Stimulated activated naive CD8-positive, alpha-beta T cell treated with anti-CD3 and anti-CD28 coated beads, Interleukin-15, Interleukin-2, amounts not matched to agents 100 ng/mL and 50 ng/mL, for 24 hours (primary cell): Measurements from ENCODE around the gene DDX24.
A peak's percentile ranks its signal among the peaks of the same experiment; 100 is the strongest.

Experiments used
- H3K27ac Mint-ChIP-seq: one replicate; pipeline ENCODE4 v1.8.0; 2021; ENCODE audit warnings: mild to moderate bottlenecking, mixed read lengths
- H3K27me3 Mint-ChIP-seq: one replicate; pipeline ENCODE4 v1.8.0; 2021; ENCODE audit warnings: mixed read lengths
- H3K36me3 Mint-ChIP-seq: one replicate; pipeline ENCODE4 v1.8.0; 2021; ENCODE audit warnings: low read depth, mixed read lengths
- H3K4me1 Mint-ChIP-seq: one replicate; pipeline ENCODE4 v1.8.0; 2021; ENCODE audit warnings: low read depth, mixed read lengths
- H3K4me3 Mint-ChIP-seq: one replicate; pipeline ENCODE4 v1.8.0; 2021; ENCODE audit warnings: mild to moderate bottlenecking, mixed read lengths
- H3K9me3 Mint-ChIP-seq: one replicate; pipeline ENCODE4 v1.8.0; 2021; ENCODE audit warnings: mixed read lengths

Gene DDX24

GRCh38 chr14:94041551-94042346 is 39.3 kb downstream of the DDX24 start:
- Mint-ChIP-seq H3K9me3 (no peaks in the 10 kb centered on the region), H3K4me3 (no peak overlapping the region), H3K27ac (no peak overlapping the region), H3K4me1 (no peaks in the 10 kb centered on the region), H3K36me3 (peaks cover 17% of the 10 kb centered on the region), H3K27me3 (no peaks in the 10 kb centered on the region)

DNA sequence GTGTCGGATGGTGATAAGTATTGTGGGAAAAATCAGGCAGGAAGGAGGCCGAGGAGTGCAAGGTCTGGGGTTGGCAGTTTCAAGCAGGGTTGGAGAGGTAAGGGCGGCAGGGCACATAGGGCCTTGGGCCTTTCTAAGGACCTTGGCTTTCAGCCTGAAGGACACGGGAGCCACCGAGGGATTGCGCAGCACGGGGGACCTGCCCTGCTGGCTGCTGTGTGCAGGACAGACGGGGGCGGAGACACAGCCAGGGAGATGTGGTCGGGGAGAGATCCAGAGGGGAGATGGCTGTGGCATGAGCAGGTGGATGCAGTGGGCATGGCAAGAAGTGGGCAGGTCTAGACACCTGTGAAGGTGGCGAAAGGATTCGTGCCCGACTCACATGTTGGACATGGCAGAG is 40.2 kb downstream of the DDX24 start:
- no peaks in the 10 kb centered on the region for H3K9me3 Mint-ChIP-seq
- H3K4me3 Mint-ChIP-seq = no peak overlapping the region
- peaks cover 14% of the 10 kb centered on the region for H3K36me3 Mint-ChIP-seq
- no peak overlapping the region for H3K27ac Mint-ChIP-seq
- H3K4me1 Mint-ChIP-seq = no peaks in the 10 kb centered on the region
- no peaks in the 10 kb centered on the region for H3K27me3 Mint-ChIP-seq

- Mint-ChIP-seq H3K4me3 (no peak overlapping the region), H3K27ac (no peak overlapping the region), H3K9me3 (no peaks in the 10 kb centered on the region), H3K36me3 (peaks cover 8% of the 10 kb centered on the region), H3K4me1 (no peaks in the 10 kb centered on the region), H3K27me3 (no peaks in the 10 kb centered on the region)
These were observed 40.8 kb downstream of the DDX24 start for GRCh38 chr14:94040247-94040646.

- Mint-ChIP-seq H3K4me1 (no peaks in the 10 kb centered on the region), H3K36me3 (peaks cover 7% of the 10 kb centered on the region), H3K9me3 (no peaks in the 10 kb centered on the region), H3K4me3 (no peak overlapping the region), H3K27me3 (no peaks in the 10 kb centered on the region), H3K27ac (no peak overlapping the region)
These were observed 41.9 kb downstream of the DDX24 start for GRCh38 chr14:94038921-94039629.

- no peak overlapping the region for H3K27ac Mint-ChIP-seq
- H3K4me1 Mint-ChIP-seq = no peaks in the 10 kb centered on the region
- H3K4me3 Mint-ChIP-seq = no peak overlapping the region
- H3K9me3 Mint-ChIP-seq = no peaks in the 10 kb centered on the region
- H3K27me3 Mint-ChIP-seq = no peaks in the 10 kb centered on the region
- peaks cover 2% of the 10 kb centered on the region for H3K36me3 Mint-ChIP-seq
These were observed 42.5 kb downstream of the DDX24 start for GRCh38 chr14:94038510-94038909.

GRCh38 chr14:94037954-94038353 is 43.0 kb downstream of the DDX24 start:
- no peak overlapping the region for H3K27ac Mint-ChIP-seq
- H3K36me3 Mint-ChIP-seq = no peaks in the 10 kb centered on the region
- H3K27me3 Mint-ChIP-seq = no peaks in the 10 kb centered on the region
- no peak overlapping the region for H3K4me3 Mint-ChIP-seq
- no peaks in the 10 kb centered on the region for H3K9me3 Mint-ChIP-seq
- no peaks in the 10 kb centered on the region for H3K4me1 Mint-ChIP-seq

- Mint-ChIP-seq H3K4me1 (no peaks in the 10 kb centered on the region), H3K9me3 (no peaks in the 10 kb centered on the region), H3K27me3 (no peaks in the 10 kb centered on the region), H3K36me3 (no peaks in the 10 kb centered on the region), H3K27ac (no peak overlapping the region), H3K4me3 (no peak overlapping the region)
These were observed 44.5 kb downstream of the DDX24 start for GRCh38 chr14:94036313-94037167.

DNA sequence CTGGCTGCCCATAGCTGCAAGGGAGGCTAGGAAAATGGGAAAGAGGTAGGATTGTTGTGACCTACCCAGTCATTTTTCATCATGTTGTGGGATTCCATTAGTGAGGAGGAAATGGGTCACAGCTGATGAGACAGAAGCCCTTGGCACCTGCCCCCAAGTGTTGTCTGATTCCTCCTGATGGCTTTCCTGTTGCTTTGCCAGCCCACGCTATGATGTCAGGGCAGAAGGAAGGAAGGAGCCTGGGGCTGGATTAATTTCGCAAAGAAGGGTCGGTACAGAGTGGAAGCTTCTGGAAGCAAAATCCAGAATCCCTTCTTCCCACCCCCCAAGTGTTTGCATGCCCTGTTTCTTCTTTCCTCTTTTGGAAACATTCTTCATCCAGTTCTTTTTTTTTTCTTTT is 46.1 kb downstream of the DDX24 start:
- no peaks in the 10 kb centered on the region for H3K4me1 Mint-ChIP-seq
- no peak overlapping the region for H3K4me3 Mint-ChIP-seq
- H3K27me3 Mint-ChIP-seq = no peaks in the 10 kb centered on the region
- no peaks in the 10 kb centered on the region for H3K9me3 Mint-ChIP-seq
- H3K27ac Mint-ChIP-seq = no peak overlapping the region
- H3K36me3 Mint-ChIP-seq = no peaks in the 10 kb centered on the region

DNA sequence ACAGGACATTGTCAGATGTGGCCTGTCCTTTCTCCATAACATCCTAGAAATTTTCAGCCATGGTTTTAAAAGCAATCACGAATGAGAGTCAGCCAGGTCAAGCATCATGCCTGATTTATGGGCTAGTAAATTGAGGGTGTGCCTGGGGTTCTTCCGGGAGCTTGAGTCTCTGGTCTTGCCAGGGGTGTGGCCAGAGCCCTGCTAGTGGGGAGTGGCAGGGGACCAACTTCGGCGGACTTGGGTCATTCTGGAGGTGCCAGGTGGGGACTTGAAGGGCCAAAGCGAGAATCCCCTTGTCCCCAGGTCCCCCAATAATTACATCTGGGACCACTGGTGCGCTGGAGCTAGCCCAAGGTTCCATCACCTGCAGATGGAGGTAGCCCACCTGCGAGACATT is 49.1 kb downstream of the DDX24 start:
- Mint-ChIP-seq H3K4me3 (no peak overlapping the region), H3K36me3 (no peaks in the 10 kb centered on the region), H3K27ac (no peak overlapping the region), H3K27me3 (no peaks in the 10 kb centered on the region), H3K4me1 (peaks cover 11% of the 10 kb centered on the region), H3K9me3 (no peaks in the 10 kb centered on the region)

DNA sequence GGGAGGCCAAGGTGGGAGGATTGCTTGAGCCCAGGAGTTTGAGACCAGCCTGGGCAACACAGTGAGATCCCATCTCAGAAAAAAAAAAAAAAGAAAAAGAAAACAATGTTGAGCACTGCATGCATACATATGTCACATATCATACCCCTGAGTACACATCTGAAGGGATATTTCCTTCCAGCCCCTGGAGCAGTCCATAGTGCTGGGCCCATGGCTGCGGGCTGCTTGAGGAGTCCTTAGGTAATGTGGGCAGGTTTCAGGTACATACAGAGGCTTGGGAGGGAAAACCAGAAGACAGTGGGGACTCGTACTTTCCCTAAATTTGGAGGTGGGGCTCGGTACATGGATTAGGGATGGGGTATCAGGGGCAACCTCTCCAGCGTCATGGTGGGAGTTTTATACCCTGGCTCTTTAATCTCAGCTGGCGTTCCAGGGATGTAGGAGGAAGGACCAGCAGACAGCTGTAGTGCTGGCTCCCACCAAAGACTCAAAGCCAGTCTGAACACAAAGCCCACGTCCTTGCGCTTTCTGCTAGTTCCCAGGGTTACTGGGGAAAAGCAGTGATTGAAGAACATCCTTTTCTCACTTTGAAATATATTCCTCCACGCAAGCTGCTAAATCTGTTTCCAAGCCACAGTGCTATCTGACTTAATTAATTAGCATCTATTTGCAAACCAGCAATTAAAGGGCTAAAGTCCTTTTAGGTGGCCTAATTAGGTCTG is 49.7 kb downstream of the DDX24 start:
- Mint-ChIP-seq H3K27me3 (no peaks in the 10 kb centered on the region), H3K4me3 (no peak overlapping the region), H3K27ac (no peak overlapping the region)

DNA sequence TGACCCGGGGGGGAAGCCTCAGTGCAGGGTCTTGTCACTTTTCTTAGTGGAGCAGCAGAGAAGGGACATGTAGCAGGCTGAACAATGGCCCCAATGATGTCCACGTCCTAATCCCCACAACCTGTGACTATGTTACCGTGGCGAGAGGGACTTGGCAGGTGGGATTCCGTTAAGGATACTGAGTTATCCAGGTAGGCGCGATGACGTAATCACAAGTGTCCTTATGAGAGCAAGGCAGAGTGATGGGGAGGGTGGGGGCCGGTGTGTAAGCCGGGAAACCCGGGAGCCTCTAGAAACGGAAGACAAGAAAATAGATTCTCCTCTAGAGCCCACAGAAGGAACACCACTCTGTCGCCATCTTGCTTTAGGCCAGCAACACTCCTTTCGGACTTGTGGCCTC is 50.4 kb downstream of the DDX24 start:
- peaks cover 15% of the 10 kb centered on the region for H3K4me1 Mint-ChIP-seq
- H3K27me3 Mint-ChIP-seq = no peaks in the 10 kb centered on the region
- no peaks in the 10 kb centered on the region for H3K9me3 Mint-ChIP-seq
- no peaks in the 10 kb centered on the region for H3K36me3 Mint-ChIP-seq
- no peak overlapping the region for H3K4me3 Mint-ChIP-seq
- no peak overlapping the region for H3K27ac Mint-ChIP-seq

More for the DNA sequence above, 49.7 kb downstream of the DDX24 start:
- peaks cover 11% of the 10 kb centered on the region for H3K4me1 Mint-ChIP-seq
- H3K36me3 Mint-ChIP-seq = no peaks in the 10 kb centered on the region
- H3K9me3 Mint-ChIP-seq = no peaks in the 10 kb centered on the region

- no peaks in the 10 kb centered on the region for H3K27me3 Mint-ChIP-seq
- no peak overlapping the region for H3K4me3 Mint-ChIP-seq
- no peak overlapping the region for H3K27ac Mint-ChIP-seq
- peaks cover 15% of the 10 kb centered on the region for H3K4me1 Mint-ChIP-seq
- no peaks in the 10 kb centered on the region for H3K9me3 Mint-ChIP-seq
- H3K36me3 Mint-ChIP-seq = no peaks in the 10 kb centered on the region
These were observed 51.3 kb downstream of the DDX24 start for GRCh38 chr14:94029671-94030203.

- Mint-ChIP-seq H3K4me3 (no peak overlapping the region), H3K27me3 (no peaks in the 10 kb centered on the region), H3K4me1 (peaks cover 15% of the 10 kb centered on the region), H3K9me3 (no peaks in the 10 kb centered on the region), H3K27ac (no peak overlapping the region), H3K36me3 (no peaks in the 10 kb centered on the region)
These were observed 51.7 kb downstream of the DDX24 start for GRCh38 chr14:94029265-94029664.

- Mint-ChIP-seq H3K4me3 (peak overlapping the region; percentile 20), H3K36me3 (no peaks in the 10 kb centered on the region), H3K27ac (peak overlapping the region; percentile 23), H3K4me1 (peaks cover 15% of the 10 kb centered on the region), H3K27me3 (peaks cover 4% of the 10 kb centered on the region), H3K9me3 (no peaks in the 10 kb centered on the region)
These were observed 52.6 kb downstream of the DDX24 start for GRCh38 chr14:94028450-94028826.
